CD4-positive, alpha-beta T cell treated with Interleukin-17A for 1 hour (primary cell): Measurements from ENCODE around the gene IGF1R.

Experiments
- DNase-seq: peaks from one replicate; pipeline ENCODE4 v3.0.0-alpha.2; 2020

IGF1R gene

GRCh38 chr15:98899272-98900021 lies 251.1 kb downstream of the IGF1R start:
- no peak for DNase-seq

- DNase-seq: no peak
These were observed 252.0 kb downstream of the IGF1R start for GRCh38 chr15:98900356-98900755.

DNA sequence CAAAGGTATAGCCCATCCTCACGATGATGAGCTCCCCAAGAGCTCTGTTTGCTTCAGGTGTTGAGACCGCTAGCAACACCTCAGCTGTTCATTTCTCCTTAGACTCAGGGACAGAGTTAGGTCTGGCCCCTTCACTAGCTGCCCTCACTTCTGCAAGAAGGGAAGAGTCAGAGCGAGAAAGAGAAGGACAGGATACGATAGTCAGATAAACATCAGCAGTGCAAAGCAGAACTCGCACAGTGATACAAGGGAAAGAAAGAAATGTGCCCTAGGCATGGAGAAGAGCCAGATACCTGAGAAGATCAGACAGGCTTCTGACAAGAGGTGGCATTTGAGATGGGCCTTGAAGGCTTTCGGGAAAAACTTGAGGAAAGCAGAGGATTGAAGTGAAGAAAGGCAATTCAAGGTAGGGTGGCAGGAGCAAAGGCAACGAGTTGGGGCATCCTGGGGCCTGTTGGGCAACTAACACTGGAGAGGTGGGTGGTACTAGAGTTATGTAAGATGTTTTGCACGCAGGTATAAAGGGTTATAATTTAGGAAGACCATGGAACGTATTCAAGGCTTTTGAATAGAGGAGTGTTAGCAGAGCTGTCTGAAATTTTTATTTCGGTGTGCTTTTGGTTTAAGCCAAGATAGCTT lies 253.2 kb downstream of the IGF1R start:
- DNase-seq: no peak

GRCh38 chr15:98902931-98903330 lies 254.6 kb downstream of the IGF1R start:
- DNase-seq: no peak

DNA sequence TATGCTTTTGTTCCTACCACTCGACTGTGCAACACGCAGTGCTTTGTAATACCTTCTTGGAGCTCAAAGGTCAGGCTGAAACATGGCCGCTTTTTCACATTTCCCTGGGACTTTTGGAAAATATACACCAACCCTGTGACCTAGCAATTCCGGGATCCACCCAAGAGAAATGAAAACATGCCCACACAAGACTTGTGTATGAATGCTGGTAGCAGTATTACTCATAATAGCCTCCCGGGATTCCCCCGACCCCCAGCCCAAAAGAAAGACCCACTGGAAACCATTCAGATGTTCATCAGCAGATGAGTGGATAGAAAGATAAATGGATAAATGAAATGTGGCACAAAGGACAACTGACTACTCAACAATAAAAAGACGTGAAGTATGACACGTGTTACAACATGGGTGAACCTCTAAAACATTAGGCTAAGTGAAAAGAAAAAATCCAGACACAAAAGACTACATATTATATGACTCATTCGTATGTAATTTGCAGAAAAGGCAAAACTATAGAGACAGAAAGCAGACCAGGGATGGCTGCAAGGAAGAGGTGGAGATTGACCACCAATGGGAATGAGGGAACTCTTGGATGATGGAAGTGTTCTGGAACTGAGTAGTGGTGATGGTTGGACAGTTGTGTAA lies 255.2 kb downstream of the IGF1R start:
- DNase-seq: no peak

DNA sequence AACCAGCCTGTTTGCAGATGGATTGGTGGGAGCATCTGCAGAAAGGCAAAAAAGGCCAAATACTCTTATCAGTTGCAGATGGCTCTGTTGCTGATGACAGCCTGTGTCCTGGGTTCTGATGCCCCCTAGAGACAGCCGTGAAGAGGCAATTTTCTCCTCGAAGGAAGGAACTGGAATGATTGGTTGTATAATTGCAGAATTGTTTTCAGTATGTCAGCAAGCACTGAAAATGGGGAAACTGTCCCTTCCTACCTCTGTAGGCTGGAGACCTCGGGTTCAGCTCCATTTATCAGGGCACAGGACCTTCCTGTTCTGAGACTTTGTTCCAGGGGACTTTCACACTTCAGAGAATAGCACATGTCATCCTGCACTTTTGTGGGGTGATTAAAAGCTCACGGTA lies 256.2 kb downstream of the IGF1R start:
- no peak for DNase-seq

GRCh38 chr15:98905963-98906711 lies 257.8 kb downstream of the IGF1R start:
- DNase-seq: no peak

DNA sequence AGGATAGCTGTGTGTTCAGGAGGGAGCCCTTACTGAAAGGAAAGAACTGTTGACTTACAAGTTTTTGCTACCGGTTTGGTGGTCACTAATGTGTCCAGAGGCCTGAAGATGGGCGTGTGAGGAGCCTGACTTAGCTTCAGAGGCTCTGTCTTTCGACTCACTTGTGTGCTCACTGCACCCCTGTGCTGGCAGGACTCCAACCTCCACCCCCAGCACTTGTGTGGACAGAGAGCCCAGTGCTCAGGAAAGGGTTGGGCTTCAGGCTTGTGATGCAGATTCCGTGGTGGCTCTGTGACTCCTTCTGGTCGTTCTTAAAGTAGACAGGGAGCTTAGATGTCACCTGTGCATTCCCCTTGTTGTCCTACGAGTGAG lies 258.4 kb downstream of the IGF1R start:
- no peak for DNase-seq

DNA sequence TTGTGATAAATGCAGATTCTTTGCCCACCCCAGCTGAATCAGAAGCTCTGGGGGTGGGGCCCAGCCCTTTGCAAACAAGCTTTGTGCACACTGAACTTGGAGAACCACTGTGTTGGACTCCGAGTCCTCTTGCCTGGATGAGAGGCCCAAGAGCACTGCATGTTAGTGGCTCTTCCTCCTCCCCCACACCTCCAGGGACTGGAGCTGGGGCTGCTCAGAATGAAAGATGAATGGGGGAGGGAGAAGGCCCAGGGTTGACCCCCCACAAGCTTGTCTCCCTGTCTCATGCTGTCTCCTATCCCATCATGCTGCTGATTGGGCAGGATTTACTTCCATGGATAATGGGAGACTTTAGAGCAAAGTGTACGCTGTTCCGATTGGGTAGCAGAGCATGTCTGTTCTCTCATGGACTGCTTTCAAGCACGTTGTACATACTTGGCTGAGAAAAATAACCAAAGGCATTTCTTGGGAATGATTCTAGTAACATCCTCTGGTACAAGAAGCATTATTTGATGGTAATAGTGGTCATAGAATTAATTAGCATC lies 259.7 kb downstream of the IGF1R start:
- DNase-seq: no peak

DNA sequence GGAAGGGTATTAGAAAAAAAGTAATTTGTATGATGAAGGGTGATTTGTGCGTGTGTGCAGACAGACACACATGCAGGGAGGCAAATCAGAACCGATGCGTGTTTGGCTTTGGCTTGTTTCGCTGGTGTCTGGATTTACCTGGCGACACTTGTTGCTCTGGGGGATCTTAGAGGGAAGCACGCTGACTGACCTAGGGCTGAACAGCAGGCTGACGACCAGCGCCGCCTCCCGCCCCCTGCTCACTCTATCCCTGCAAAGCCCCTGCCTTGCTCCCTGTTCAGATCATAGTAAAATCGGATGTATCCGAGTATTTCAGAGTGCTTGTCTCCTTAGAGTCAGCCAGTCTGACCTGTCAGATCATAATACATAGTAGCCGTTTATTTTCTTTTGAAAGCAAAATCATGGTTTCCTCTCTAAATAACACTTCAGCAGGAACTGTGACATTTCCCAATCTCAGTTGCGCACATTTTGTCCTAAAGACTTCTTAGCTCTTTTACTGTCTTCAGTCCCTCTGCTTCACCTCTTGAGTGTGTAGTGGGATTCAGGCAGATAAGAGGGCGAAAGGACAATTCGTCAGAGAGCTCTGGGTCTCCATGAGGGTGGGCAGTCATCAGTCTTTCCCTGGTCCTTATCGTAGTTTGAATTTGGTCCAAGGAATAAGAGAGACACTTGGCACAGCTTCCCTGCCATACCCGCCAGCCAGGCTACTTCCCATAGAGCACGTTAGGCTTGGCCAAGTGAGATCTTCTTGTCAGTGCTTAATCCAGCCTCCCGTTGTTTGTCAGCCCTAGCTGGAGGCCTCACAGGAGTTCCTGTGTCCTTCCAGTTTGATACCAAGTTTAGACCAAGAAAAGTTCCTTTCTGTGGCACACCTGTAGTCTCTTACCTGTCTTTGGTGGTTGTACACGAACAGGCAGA lies 261.9 kb downstream of the IGF1R start:
- no peak for DNase-seq

GRCh38 chr15:98914626-98915025 lies 266.3 kb downstream of the IGF1R start:
- no peak for DNase-seq

DNA sequence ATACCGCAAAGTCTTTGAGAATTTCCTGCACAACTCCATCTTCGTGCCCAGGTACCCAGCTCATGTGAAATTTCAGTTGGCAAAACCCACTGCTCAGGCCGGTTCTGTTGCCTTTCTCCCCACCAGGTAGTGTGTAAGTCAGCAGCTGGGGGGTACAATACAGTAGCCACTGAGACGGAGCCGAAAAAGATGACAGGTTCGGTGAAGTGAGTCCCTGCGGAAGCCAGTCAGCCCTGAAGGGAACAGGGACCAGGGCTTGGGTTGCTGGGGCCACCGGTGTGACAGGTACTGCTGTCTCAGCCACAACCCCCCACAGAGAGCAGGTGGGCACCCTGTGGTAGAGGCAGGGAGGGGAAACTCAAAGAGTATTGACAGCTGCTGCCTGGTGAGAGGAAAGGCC lies 268.5 kb downstream of the IGF1R start:
- no peak for DNase-seq

GRCh38 chr15:98917417-98917816 lies 269.1 kb downstream of the IGF1R start:
- DNase-seq: no peak

DNA sequence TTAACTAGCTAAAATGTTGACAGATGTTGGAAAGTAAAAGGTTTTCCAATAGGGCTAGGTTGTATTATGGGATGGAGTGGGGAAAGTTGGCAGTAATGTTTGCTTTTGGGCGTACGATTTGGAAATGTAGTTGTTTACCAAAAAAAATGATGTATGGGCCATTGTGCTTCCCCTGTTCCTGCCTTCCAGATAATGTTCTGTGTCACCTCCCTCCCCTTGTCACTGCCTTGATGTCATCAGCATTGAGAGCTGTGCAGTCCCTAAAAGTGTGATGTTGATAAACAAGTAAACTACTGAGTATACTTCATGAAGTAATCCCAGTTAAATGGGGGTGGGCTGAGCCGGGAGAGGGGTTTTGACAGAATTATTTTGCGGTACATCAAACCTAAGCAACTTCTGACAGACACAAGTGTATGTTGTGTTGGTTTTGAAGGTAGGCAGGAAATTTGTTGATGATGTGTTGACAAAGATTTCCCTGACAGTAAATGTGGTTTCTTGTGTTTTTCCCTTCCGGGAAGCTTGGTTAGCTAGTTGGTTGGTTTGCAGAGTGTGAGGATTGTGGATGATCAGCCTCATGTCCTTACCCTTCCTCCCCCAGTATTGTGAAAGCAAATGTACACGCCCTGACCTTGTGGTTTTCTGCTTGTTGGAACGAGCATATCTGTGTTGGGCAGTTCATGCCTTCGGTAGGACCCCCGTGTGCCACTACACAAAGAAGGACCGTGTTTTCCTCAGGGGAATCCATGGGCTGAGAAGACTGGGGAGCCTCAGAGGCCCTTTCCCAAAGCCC lies 271.9 kb downstream of the IGF1R start:
- DNase-seq: no peak

- no peak for DNase-seq
These were observed 274.8 kb downstream of the IGF1R start for GRCh38 chr15:98923171-98923570.

DNA sequence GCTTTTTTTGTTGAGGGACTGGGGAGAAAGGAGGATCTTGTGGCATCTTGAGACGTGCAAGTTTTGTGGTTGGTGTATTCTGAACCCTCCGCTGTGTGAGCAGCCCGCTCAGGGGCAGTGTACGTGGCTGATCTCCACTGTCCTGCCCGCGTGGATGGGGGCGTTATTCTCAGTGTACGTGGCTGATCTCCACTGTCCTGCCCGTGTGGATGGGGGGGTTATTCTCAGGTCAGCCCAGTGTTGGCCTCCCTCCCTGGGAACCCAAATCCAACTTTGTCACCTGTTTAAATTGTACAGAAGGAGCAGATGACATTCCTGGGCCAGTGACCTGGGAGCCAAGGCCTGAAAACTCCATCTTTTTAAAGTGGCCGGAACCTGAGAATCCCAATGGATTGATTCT lies 275.2 kb downstream of the IGF1R start:
- no peak for DNase-seq

DNA sequence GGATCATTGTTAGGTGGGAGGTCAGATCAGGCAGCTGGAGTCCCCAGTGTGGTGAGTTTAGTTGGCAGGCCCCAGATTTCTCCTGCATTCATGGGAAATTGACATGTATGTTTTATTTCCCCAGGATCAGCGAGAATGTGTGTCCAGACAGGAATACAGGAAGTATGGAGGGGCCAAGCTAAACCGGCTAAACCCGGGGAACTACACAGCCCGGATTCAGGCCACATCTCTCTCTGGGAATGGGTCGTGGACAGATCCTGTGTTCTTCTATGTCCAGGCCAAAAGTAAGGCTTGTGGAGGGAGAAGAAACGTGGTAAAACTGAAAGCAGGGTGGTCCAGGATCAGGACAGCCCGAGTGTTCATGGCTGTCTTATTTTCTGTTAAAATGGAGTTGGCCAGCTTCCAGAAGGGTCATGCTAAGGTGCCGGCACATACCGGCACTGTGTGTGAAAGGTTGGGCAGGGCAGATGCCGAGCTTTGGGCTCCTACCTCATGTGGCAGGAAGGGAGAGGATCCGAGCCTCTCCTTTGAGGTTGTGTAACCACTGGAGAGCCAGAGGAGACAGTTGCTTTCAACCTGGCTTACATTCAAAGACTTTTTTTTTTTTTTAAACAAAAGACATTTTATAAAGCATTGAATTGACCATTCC lies 276.2 kb downstream of the IGF1R start:
- DNase-seq: no peak

GRCh38 chr15:98926236-98926635 lies 277.9 kb downstream of the IGF1R start:
- DNase-seq: no peak

DNA sequence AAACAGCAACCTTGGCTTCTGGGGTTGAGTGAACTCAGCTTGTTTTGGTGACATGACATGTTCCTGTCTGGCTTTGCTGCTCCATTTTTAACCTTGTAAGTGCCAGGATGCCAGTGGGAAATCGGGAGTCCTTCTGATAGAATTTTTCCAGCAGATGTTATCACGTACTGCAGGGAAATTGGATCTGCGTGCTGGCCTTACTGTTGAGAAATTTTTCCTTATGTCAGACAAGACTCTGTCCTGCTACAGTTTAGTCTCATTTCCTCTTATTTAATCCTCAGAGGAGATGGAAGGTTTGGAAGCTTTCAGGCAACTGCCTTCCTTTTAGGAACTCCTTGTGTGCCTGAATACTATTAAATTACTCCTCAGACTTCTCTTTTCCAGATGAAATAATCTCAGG lies 278.7 kb downstream of the IGF1R start:
- DNase-seq: no peak

DNA sequence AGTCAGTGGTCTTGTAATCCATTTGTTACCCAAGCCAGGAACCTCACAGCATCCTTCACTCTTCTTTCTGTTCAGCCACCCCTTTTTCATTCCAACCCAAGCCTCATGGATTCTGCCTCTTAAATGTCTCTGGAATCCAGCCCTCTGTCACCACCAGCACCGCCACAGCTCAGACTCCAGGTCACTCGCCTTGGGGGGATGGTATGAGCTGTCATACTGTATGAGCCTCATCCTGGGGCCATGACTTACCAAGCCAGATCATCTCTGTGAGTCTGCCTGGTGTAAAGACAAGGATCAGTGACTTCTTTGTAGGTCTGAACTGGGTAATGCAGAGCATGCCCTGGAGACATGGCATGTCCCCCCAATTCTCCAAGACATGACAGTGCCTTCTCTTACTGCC lies 279.7 kb downstream of the IGF1R start:
- no peak for DNase-seq

GRCh38 chr15:98930576-98930975 lies 282.2 kb downstream of the IGF1R start:
- no peak for DNase-seq
